Astrocyte (in vitro differentiated cells and primary cell): ENCODE measurements around the gene PCSK2. TPM values are rescaled to one million over a fixed set of nuclear protein-coding genes. Genes with fewer than 3 reads are reported as not detected.

Experiments
- DNase-seq: peaks from one replicate; pipeline ENCODE4 v3.0.0-alpha.2; 2010; ENCODE audit warnings: low read depth
- FAIRE-seq: peaks from 2 replicates; lab custom pipeline; 2011; peaks lifted over from hg19 to GRCh38; lab: Jason Lieb, UNC
- H2AFZ ChIP-seq: 2 replicates; pipeline ENCODE4 v1.6.0; 2012; ENCODE audit warnings: low read depth, low read length, inconsistent platforms
- H3K27ac ChIP-seq: 2 replicates; pipeline ENCODE4 v1.5.1; 2011; ENCODE audit warnings: low read depth, low read length, inconsistent platforms
- H3K27me3 ChIP-seq: 2 replicates; pipeline ENCODE4 v1.6.0; 2011; ENCODE audit warnings: low read length, inconsistent platforms; ENCODE audit not compliant: insufficient read depth
- H3K36me3 ChIP-seq: 2 replicates; pipeline ENCODE4 v1.5.1; 2011; ENCODE audit warnings: low read length, inconsistent platforms; ENCODE audit not compliant: insufficient read depth
- H3K4me1 ChIP-seq: 2 replicates; pipeline ENCODE4 v1.5.1; 2011; ENCODE audit warnings: low read length, inconsistent platforms; ENCODE audit not compliant: insufficient read depth
- H3K4me2 ChIP-seq: 2 replicates; pipeline ENCODE4 v1.6.0; 2012; ENCODE audit warnings: low read length, inconsistent platforms
- H3K4me3 ChIP-seq: 2 replicates; pipeline ENCODE4 v1.5.1; 2011; ENCODE audit warnings: low read depth, mild to moderate bottlenecking, low read length, inconsistent platforms; ENCODE audit not compliant: insufficient read depth
- H3K79me2 ChIP-seq: 2 replicates; pipeline ENCODE4 v1.6.0; 2012; ENCODE audit warnings: mild to moderate bottlenecking, low read length, inconsistent platforms; ENCODE audit not compliant: insufficient read depth
- H3K9ac ChIP-seq: 2 replicates; pipeline ENCODE4 v1.6.0; 2012; ENCODE audit warnings: mild to moderate bottlenecking, low read length, inconsistent platforms
- H3K9me3 ChIP-seq: 2 replicates; pipeline ENCODE4 v1.5.1; 2012; ENCODE audit warnings: low read depth, mild to moderate bottlenecking, low read length, inconsistent platforms; ENCODE audit not compliant: insufficient read depth
- H4K20me1 ChIP-seq: 2 replicates; pipeline ENCODE4 v1.6.0; 2012; ENCODE audit warnings: low read length, inconsistent platforms; ENCODE audit not compliant: insufficient read depth
- H3K27ac Mint-ChIP-seq: one replicate; pipeline ENCODE4 v1.8.0; 2021; ENCODE audit warnings: mild to moderate bottlenecking, mixed read lengths; ENCODE audit not compliant: unreplicated experiment
- H3K27me3 Mint-ChIP-seq: one replicate; pipeline ENCODE4 v1.8.0; 2021; ENCODE audit warnings: low read depth, mixed read lengths; ENCODE audit not compliant: unreplicated experiment
- H3K36me3 Mint-ChIP-seq: one replicate; pipeline ENCODE4 v1.8.0; 2021; ENCODE audit warnings: low read depth, mixed read lengths; ENCODE audit not compliant: unreplicated experiment
- H3K4me1 Mint-ChIP-seq: one replicate; pipeline ENCODE4 v1.8.0; 2021; ENCODE audit warnings: low read depth, mixed read lengths; ENCODE audit not compliant: unreplicated experiment
- H3K4me3 Mint-ChIP-seq: one replicate; pipeline ENCODE4 v1.8.0; 2021; ENCODE audit warnings: mild to moderate bottlenecking, moderate library complexity, mixed read lengths; ENCODE audit not compliant: unreplicated experiment
- H3K9me3 Mint-ChIP-seq: one replicate; pipeline ENCODE4 v1.8.0; 2021; ENCODE audit warnings: mild to moderate bottlenecking, mixed read lengths; ENCODE audit not compliant: unreplicated experiment
- EZH2 ChIP-seq: IDR thresholded peaks from 2 replicates; pipeline ENCODE4 v1.6.1; 2012; ENCODE audit warnings: mild to moderate bottlenecking, low read length, inconsistent platforms; ENCODE audit not compliant: insufficient read depth
- total RNA-seq: library from RNA; stranded (reverse); gene quantifications from 2 replicates; pipeline ENCODE4 v1.2.1, GENCODE V29; 2021
- TF ChIP-seq, protein P1 (sequence below): IDR thresholded peaks from 2 replicates; pipeline ENCODE4 v1.5.1; 2011; ENCODE audit warnings: low read depth, mild to moderate bottlenecking, inconsistent platforms, low read length, moderate library complexity; ENCODE audit not compliant: insufficient read depth

PCSK2 gene
- total RNA-seq, 1 donor from 2014 or later: not detected

DNA sequence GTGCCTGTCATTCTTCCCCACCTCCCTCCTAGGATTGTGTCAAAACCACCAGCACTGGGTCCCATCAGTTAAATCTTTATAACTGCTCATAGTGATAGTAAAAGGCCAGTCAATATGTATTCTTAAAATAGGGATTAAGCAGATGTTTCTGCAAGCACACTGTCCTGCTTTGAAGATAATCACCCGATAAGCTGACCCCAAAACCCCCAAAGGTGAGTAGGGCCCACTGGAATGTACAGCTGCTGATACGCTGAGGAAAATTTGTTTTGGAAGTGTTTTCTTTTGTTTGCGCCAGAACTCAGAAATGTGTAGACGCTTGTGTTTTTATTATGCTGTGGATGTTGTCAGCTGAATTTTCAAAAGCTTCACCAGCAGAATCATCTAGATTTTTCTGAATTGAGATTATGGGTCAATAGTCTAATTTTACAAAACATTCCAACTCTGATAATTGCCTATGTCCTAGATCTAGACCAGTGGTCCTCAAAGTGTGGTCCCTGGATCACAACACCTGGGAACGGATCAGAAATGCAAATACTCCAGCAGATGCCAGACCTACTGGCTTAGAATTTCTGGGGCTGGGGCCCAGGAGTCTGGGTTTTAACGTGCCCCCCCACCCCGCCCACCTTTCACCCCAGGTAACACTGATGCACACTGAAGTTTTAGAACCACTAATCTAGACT is 292.9 kb downstream of the PCSK2 start:
- FAIRE-seq (no peak), DNase-seq (no peak)
- Histone ChIP-seq H3K27ac (no peak overlapping the region), H3K9ac (no peak overlapping the region), H4K20me1 (no peaks in the 10 kb centered on the region), H3K4me3 (no peak overlapping the region), H3K4me2 (no peak overlapping the region), H3K4me1 (no peaks in the 10 kb centered on the region), H3K36me3 (no peaks in the 10 kb centered on the region), H2AFZ (no peak overlapping the region), H3K79me2 (no peaks in the 10 kb centered on the region), H3K9me3 (no peaks in the 10 kb centered on the region), H3K27me3 (no peaks in the 10 kb centered on the region)
- Mint-ChIP-seq H3K27ac (no peak overlapping the region), H3K4me3 (no peak overlapping the region), H3K36me3 (peaks cover 2% of the 10 kb centered on the region), H3K4me1 (no peaks in the 10 kb centered on the region), H3K27me3 (peaks cover 12% of the 10 kb centered on the region), H3K9me3 (peaks cover 2% of the 10 kb centered on the region)
- no peak for TF ChIP-seq EZH2
- TF ChIP-seq, protein P1, sequence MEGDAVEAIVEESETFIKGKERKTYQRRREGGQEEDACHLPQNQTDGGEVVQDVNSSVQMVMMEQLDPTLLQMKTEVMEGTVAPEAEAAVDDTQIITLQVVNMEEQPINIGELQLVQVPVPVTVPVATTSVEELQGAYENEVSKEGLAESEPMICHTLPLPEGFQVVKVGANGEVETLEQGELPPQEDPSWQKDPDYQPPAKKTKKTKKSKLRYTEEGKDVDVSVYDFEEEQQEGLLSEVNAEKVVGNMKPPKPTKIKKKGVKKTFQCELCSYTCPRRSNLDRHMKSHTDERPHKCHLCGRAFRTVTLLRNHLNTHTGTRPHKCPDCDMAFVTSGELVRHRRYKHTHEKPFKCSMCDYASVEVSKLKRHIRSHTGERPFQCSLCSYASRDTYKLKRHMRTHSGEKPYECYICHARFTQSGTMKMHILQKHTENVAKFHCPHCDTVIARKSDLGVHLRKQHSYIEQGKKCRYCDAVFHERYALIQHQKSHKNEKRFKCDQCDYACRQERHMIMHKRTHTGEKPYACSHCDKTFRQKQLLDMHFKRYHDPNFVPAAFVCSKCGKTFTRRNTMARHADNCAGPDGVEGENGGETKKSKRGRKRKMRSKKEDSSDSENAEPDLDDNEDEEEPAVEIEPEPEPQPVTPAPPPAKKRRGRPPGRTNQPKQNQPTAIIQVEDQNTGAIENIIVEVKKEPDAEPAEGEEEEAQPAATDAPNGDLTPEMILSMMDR: no peak

DNA sequence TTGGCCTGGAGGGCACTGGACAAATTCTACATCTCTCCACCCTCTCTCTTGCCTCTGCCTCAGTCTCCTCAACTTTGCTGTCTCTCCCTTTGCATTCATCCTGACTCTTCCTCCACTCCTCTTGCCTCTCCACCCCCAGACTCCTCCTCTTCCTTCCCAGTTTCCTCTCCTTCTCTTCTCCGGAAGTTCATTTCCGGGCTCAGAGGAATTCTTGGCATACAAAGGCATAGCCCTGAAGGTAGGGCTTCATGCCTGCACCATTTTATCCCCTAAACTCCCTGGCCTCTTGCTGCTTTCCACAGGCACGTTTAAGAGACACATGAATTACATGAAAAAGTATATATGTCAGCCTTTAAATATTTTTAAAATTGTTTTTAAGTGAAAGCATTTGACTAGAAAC is 293.7 kb downstream of the PCSK2 start:
- Mint-ChIP-seq H3K9me3 (peaks cover 2% of the 10 kb centered on the region), H3K4me3 (no peak overlapping the region), H3K36me3 (peaks cover 2% of the 10 kb centered on the region), H3K27me3 (peaks cover 11% of the 10 kb centered on the region), H3K4me1 (no peaks in the 10 kb centered on the region), H3K27ac (no peak overlapping the region)
- TF ChIP-seq, protein P1: no peak
- TF ChIP-seq EZH2: no peak
- no peak for DNase-seq
- Histone ChIP-seq H3K4me3 (no peak overlapping the region), H3K9ac (no peak overlapping the region), H3K27ac (no peak overlapping the region), H3K9me3 (no peaks in the 10 kb centered on the region), H4K20me1 (no peaks in the 10 kb centered on the region), H3K27me3 (peaks cover 2% of the 10 kb centered on the region), H3K4me1 (no peaks in the 10 kb centered on the region), H2AFZ (no peak overlapping the region), H3K36me3 (no peaks in the 10 kb centered on the region), H3K79me2 (no peaks in the 10 kb centered on the region), H3K4me2 (no peak overlapping the region)
- FAIRE-seq: no peak

DNA sequence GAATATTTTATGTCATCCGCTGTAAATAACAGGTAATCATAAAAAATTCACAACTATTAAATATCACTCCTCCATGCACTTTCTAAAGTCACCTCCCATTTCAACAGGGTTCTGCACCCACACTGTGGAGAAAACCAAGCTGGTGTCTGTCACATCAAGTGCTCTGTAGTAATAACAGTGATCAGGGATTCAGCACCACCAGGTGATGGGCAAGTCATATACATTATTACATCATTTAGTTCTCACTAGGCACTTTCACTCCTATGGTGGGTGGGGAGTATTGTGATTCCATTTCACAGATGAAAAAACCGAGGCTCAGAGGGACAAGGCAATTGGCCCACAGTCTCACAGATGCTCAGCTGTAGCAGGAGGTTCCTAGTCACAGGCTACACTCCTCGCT is 295.7 kb downstream of the PCSK2 start:
- no peaks in the 10 kb centered on the region for H3K9me3 ChIP-seq
- Mint-ChIP-seq H3K4me3 (no peak overlapping the region), H3K27ac (no peak overlapping the region), H3K36me3 (peaks cover 2% of the 10 kb centered on the region), H3K4me1 (no peaks in the 10 kb centered on the region), H3K9me3 (peaks cover 2% of the 10 kb centered on the region), H3K27me3 (peaks cover 11% of the 10 kb centered on the region)
- TF ChIP-seq EZH2: no peak
- TF ChIP-seq, protein P1: no peak
- H3K9ac ChIP-seq: no peak overlapping the region
- peaks cover 2% of the 10 kb centered on the region for H3K27me3 ChIP-seq
- H3K4me1 ChIP-seq: no peaks in the 10 kb centered on the region
- no peaks in the 10 kb centered on the region for H4K20me1 ChIP-seq
- no peaks in the 10 kb centered on the region for H3K36me3 ChIP-seq
- H3K4me2 ChIP-seq: no peak overlapping the region
- FAIRE-seq (no peak), DNase-seq (no peak)
- H3K79me2 ChIP-seq: no peaks in the 10 kb centered on the region
- no peak overlapping the region for H3K27ac ChIP-seq
- H2AFZ ChIP-seq: no peak overlapping the region
- no peak overlapping the region for H3K4me3 ChIP-seq
